Measurements from ENCODE around the gene PPP1R11. TPM values are rescaled to one million over a fixed set of nuclear protein-coding genes. Genes with fewer than 3 reads are reported as not detected.

PPP1R11 gene
- total and polyA plus RNA-seq, 9 of the 15 experiments (the other 6 are each of a cell fraction or from before 2014, with no cell fraction given) = 17.8 to 94.8 (median 44.6) TPM

- TF ChIP-seq ZBTB26 (CRISPR knock-in tag; IDR thresholded peaks at IDR 0.05) (peak; percentile 90), YY1 (IDR thresholded peaks at IDR 0.05; ENCODE audit: borderline replicate concordance in 1 of 3, control insufficient read depth in 1 of 3, extremely low read depth in 1 of 3, insufficient read depth in 3 of 3, insufficient read length in 1 of 3, insufficient replicate concordance in 2 of 3, low read depth in 1 of 3, low read length in 2 of 3) (peak in 2 of 3 experiments; percentile 56 to 64), MGA (IDR thresholded peaks at IDR 0.05) (peak; percentile 83), ARID1B (IDR thresholded peaks at IDR 0.05) (no peak; the same call in 1 of the 2 replicates), SMARCC2 (IDR thresholded peaks at IDR 0.05; ENCODE audit: low read depth) (no peak)
Observed at GRCh38 chr6:30066577-30067459, at the start of gene PPP1R11 (continued).
